Liver (tissue), 9 donors: ENCODE data around the gene DSCAM. TPM values are rescaled to one million over a fixed set of nuclear protein-coding genes. Genes with fewer than 3 reads are reported as not detected.

ENCODE experiments used
- DNase-seq: peaks from one replicate; pipeline ENCODE4 v3.0.0-alpha.2; 2017; ENCODE audit warnings: low spot score
- H3K27ac ChIP-seq, 2 donors: one replicate each; pipeline ENCODE4 v1.7.0; 2013; ENCODE audit warnings: inconsistent platforms in 2 of 2, low read length in 2 of 2, control low read depth in 1 of 2, low read depth in 1 of 2, mild to moderate bottlenecking in 1 of 2
- H3K27me3 ChIP-seq, 4 donors: one replicate each; pipeline versions ENCODE4 v1.6.1 to v1.7.0; 2013; ENCODE audit warnings: low read length in 3 of 4, inconsistent platforms in 1 of 4, mild to moderate bottlenecking in 1 of 4, moderate library complexity in 1 of 4; ENCODE audit not compliant: control insufficient read depth in 4 of 4, insufficient read depth in 4 of 4
- H3K36me3 ChIP-seq, 4 donors: one replicate each; pipeline versions ENCODE4 v1.6.1 to v1.7.0; 2013; ENCODE audit warnings: low read length in 3 of 4, mild to moderate bottlenecking in 3 of 4, low read depth in 1 of 4, moderate library complexity in 1 of 4; ENCODE audit not compliant: control insufficient read depth in 4 of 4, insufficient read depth in 3 of 4
- H3K4me1 ChIP-seq, 4 donors: one replicate each; pipeline versions ENCODE4 v1.6.1 to v1.7.0; 2013; ENCODE audit warnings: low read length in 3 of 4, mild to moderate bottlenecking in 3 of 4, moderate library complexity in 1 of 4; ENCODE audit not compliant: control insufficient read depth in 4 of 4, insufficient read depth in 4 of 4
- H3K4me3 ChIP-seq, 3 donors: one replicate each; pipeline versions ENCODE4 v1.6.1 to v1.7.0; 2013; ENCODE audit warnings: low read length in 3 of 3, control low read depth in 1 of 3, low read depth in 1 of 3, mild to moderate bottlenecking in 1 of 3
- H3K9ac ChIP-seq, 2 donors: one replicate each; pipeline ENCODE4 v1.7.0; 2013; ENCODE audit warnings: low read length in 2 of 2, mild to moderate bottlenecking in 2 of 2, moderate library complexity in 2 of 2, control low read depth in 1 of 2, low read depth in 1 of 2
- H3K9me3 ChIP-seq, 4 donors: one replicate each; pipeline versions ENCODE4 v1.6.1 to v1.7.0; 2013; ENCODE audit warnings: low read length in 3 of 4; ENCODE audit not compliant: control insufficient read depth in 4 of 4
- EGR1 ChIP-seq, 2 donors: IDR thresholded peaks; 2 replicates each; pipeline ENCODE4 v1.6.1; 2016 to 2018; ENCODE audit warnings: antibody characterized with exemption in 2 of 2, low read depth in 2 of 2
- FOXA1 ChIP-seq: IDR thresholded peaks from 2 replicates; pipeline ENCODE4 v1.6.1; 2016; ENCODE audit warnings: antibody characterized with exemption
- FOXA2 ChIP-seq: IDR thresholded peaks from 2 replicates; pipeline ENCODE4 v1.6.1; 2016; ENCODE audit warnings: antibody characterized with exemption
- HNF4A ChIP-seq, 2 donors: conservative IDR thresholded peaks; 2 replicates each; pipeline ENCODE4 v1.6.1; 2016; ENCODE audit warnings: antibody characterized with exemption in 2 of 2, mild to moderate bottlenecking in 2 of 2
- HNF4G ChIP-seq: IDR thresholded peaks from 2 replicates; pipeline ENCODE4 v1.6.1; 2016; ENCODE audit warnings: antibody characterized with exemption
- JUND ChIP-seq, 2 donors: IDR thresholded peaks; 2 replicates each; pipeline ENCODE4 v1.6.1; 2016; ENCODE audit warnings: antibody characterized with exemption in 2 of 2
- NR2F2 ChIP-seq: IDR thresholded peaks from 2 replicates; pipeline ENCODE4 v1.6.1; 2016; ENCODE audit warnings: antibody characterized with exemption
- RAD21 ChIP-seq, 2 donors: IDR thresholded peaks; 2 replicates each; pipeline ENCODE4 v1.6.1; 2016; ENCODE audit warnings: antibody characterized with exemption in 2 of 2, mild to moderate bottlenecking in 2 of 2
- RXRA ChIP-seq, 2 donors: IDR thresholded peaks; 2 replicates each; pipeline ENCODE4 v1.6.1; 2017 to 2018; ENCODE audit warnings: antibody characterized with exemption in 2 of 2, mild to moderate bottlenecking in 1 of 2
- TAF1 ChIP-seq: conservative IDR thresholded peaks from 2 replicates; pipeline ENCODE4 v1.6.1; 2016; ENCODE audit warnings: antibody characterized with exemption, mild to moderate bottlenecking
- YY1 ChIP-seq: IDR thresholded peaks from 2 replicates; pipeline ENCODE4 v1.6.1; 2016; ENCODE audit warnings: antibody characterized with exemption, mild to moderate bottlenecking
- WGBS: extraction: QIAGEN DNeasy Blood & Tissue Kit; methylation state at CpG from one replicate; pipeline ENCODE4 v1.1.7; 2013; 5-methylcytosine and 5-hydroxymethylcytosine counted together
- polyA plus RNA-seq, 2 donors: library from polyadenylated mRNA; stranded (reverse) in 1 of 2; unstranded in 1 of 2; fragments of 200-250 nt in 1 of 2; fragments of >200 nt in 1 of 2; fragmentation: Nextera tagmentation in 1 of 2; extraction: Ambion mirVana in 1 of 2; gene quantifications; one replicate each; pipeline versions ENCODE4 v1.2.1 to v1.2.3, GENCODE V29; 2013 to 2015
- total RNA-seq, 2 donors: library from RNA; depleted of rRNA; stranded (reverse); fragments of >200 nt; gene quantifications; one replicate each; pipeline ENCODE4 v1.2.3, GENCODE V29; 2014
- TF ChIP-seq, protein P1 (sequence below): IDR thresholded peaks from 2 replicates; pipeline ENCODE4 v1.6.1; 2016; ENCODE audit warnings: antibody characterized with exemption
- TF ChIP-seq, protein P2 (sequence below): IDR thresholded peaks from 2 replicates; pipeline ENCODE4 v1.6.1; 2016; ENCODE audit warnings: antibody characterized with exemption, mild to moderate bottlenecking
- TF ChIP-seq, protein P3 (sequence below): IDR thresholded peaks from 2 replicates; pipeline ENCODE4 v1.6.1; 2016; ENCODE audit warnings: antibody characterized with exemption
- TF ChIP-seq, protein P4 (sequence below): IDR thresholded peaks from 2 replicates; pipeline ENCODE4 v1.6.1; 2016; ENCODE audit warnings: antibody characterized with exemption
- donor health status: healthy.
- donor health status: healthy.
- donor health status: healthy.
- donor health status: healthy.
- donor health status: healthy.

Gene DSCAM
- total and polyA plus RNA-seq, 4 donors = 0.02 to 0.23 (median 0.10) TPM

DNA sequence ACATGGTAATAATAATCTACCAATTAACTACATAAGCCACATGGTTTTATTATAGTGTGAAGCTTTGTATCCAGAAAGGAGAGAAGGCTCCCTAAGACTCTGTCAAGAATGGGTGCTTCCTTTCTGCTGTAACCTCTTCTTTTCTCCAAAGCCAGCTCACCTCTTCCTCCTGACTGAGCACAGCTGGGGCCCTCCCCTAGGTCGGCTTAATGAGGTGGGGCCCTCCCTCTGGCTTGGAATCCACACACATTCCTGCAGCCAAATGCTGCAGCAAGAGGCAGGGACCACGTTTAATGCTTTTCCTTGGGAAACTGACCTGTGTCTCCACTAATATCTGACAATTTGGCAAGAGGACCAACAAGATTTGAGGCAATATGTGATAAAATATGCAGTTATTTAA, 94.8 kb downstream of the DSCAM start (continued):
- TF ChIP-seq, protein P1, sequence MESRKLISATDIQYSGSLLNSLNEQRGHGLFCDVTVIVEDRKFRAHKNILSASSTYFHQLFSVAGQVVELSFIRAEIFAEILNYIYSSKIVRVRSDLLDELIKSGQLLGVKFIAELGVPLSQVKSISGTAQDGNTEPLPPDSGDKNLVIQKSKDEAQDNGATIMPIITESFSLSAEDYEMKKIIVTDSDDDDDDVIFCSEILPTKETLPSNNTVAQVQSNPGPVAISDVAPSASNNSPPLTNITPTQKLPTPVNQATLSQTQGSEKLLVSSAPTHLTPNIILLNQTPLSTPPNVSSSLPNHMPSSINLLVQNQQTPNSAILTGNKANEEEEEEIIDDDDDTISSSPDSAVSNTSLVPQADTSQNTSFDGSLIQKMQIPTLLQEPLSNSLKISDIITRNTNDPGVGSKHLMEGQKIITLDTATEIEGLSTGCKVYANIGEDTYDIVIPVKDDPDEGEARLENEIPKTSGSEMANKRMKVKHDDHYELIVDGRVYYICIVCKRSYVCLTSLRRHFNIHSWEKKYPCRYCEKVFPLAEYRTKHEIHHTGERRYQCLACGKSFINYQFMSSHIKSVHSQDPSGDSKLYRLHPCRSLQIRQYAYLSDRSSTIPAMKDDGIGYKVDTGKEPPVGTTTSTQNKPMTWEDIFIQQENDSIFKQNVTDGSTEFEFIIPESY = no peak
- no peak for TF ChIP-seq FOXA1

DNA sequence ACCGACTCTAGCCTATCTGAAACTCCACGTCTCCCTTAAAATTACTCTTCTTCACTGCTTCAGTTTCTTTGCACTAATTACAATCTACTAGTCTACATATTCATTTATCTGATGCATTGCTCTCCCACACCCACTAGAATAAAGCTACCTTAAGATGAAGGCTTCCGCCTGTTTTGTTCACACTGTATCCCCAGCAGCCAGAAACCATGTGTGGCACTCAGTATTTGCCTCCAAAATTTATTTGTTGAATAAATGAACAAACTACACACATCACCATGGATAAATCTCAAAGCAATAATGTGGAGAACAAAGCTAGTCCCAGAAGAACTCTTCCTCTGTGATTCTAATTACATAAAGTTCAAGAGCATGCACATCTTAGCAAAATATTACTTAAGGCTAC, 95.7 kb downstream of the DSCAM start:
- no peak overlapping the region for H3K27ac ChIP-seq
- H3K9me3 ChIP-seq = no peaks in the 10 kb centered on the region
- peaks cover 0 to 7% (median 0%) of the 10 kb centered on the region in 4 donors for H3K27me3 ChIP-seq
- H3K4me1 ChIP-seq = no peaks in the 10 kb centered on the region
- DNase-seq = no peak
- TF ChIP-seq HNF4G (no peak), YY1 (no peak), RAD21 (IDR thresholded peaks at IDR 0.05) (no peak), HNF4A (conservative IDR thresholded peaks at IDR 0.05) (no peak), TAF1 (no peak), EGR1 (IDR thresholded peaks at IDR 0.05; ENCODE audit: low read depth in 2 of 2) (no peak), JUND (IDR thresholded peaks at IDR 0.05) (no peak), FOXA2 (no peak), NR2F2 (no peak), RXRA (IDR thresholded peaks at IDR 0.05) (no peak)
- TF ChIP-seq, protein P1 = no peak
- TF ChIP-seq, protein P2, sequence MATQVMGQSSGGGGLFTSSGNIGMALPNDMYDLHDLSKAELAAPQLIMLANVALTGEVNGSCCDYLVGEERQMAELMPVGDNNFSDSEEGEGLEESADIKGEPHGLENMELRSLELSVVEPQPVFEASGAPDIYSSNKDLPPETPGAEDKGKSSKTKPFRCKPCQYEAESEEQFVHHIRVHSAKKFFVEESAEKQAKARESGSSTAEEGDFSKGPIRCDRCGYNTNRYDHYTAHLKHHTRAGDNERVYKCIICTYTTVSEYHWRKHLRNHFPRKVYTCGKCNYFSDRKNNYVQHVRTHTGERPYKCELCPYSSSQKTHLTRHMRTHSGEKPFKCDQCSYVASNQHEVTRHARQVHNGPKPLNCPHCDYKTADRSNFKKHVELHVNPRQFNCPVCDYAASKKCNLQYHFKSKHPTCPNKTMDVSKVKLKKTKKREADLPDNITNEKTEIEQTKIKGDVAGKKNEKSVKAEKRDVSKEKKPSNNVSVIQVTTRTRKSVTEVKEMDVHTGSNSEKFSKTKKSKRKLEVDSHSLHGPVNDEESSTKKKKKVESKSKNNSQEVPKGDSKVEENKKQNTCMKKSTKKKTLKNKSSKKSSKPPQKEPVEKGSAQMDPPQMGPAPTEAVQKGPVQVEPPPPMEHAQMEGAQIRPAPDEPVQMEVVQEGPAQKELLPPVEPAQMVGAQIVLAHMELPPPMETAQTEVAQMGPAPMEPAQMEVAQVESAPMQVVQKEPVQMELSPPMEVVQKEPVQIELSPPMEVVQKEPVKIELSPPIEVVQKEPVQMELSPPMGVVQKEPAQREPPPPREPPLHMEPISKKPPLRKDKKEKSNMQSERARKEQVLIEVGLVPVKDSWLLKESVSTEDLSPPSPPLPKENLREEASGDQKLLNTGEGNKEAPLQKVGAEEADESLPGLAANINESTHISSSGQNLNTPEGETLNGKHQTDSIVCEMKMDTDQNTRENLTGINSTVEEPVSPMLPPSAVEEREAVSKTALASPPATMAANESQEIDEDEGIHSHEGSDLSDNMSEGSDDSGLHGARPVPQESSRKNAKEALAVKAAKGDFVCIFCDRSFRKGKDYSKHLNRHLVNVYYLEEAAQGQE = no peak
- TF ChIP-seq, protein P3, sequence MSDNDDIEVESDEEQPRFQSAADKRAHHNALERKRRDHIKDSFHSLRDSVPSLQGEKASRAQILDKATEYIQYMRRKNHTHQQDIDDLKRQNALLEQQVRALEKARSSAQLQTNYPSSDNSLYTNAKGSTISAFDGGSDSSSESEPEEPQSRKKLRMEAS = no peak
- TF ChIP-seq, protein P4, sequence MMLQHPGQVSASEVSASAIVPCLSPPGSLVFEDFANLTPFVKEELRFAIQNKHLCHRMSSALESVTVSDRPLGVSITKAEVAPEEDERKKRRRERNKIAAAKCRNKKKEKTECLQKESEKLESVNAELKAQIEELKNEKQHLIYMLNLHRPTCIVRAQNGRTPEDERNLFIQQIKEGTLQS = no peak
- H3K9ac ChIP-seq = no peak overlapping the region
- H3K4me3 ChIP-seq = no peak overlapping the region
- 76% methylated on average over 3 of the region's 3 CpGs for WGBS
- H3K36me3 ChIP-seq = no peaks in the 10 kb centered on the region
